HG02571 (cell line): ENCODE measurements around the gene DOK1.

ENCODE experiments used
- ATAC-seq: cut with Tn5 transposase; IDR thresholded peaks from one replicate; pipeline ENCODE4 v1.9.1; 2021; ENCODE audit warnings: mild to moderate bottlenecking, moderate library complexity; ENCODE audit not compliant: unreplicated experiment

DOK1 gene

GRCh38 chr2:74553892-74554819 is at the start of gene DOK1, which contains the start of gene LOXL3:
Gene DOK1 (plus strand): TSS chr2:74554720. CDS start chr2:74554755, 35 bp downstream.
Gene LOXL3 (minus strand): TSS chr2:74553942. CDS start chr2:74552634, 1,308 bp downstream.
- ATAC-seq: peak; percentile 55

- no peak for ATAC-seq
Measured at GRCh38 chr2:74505448-74506246, 48.9 kb upstream of the DOK1 start.

GRCh38 chr2:74507145-74507925 is 47.2 kb upstream of the DOK1 start, which contains the start of gene PCGF1:
Gene PCGF1 (minus strand): TSS chr2:74507695. CDS start chr2:74507668, 27 bp downstream.
- peak; percentile 87 for ATAC-seq

- ATAC-seq: peak; percentile 10
Measured at GRCh38 chr2:74507926-74508520, 46.5 kb upstream of the DOK1 start.

GRCh38 chr2:74510272-74510671 is 44.2 kb upstream of the DOK1 start:
- ATAC-seq: no peak

- no peak for ATAC-seq
Measured at GRCh38 chr2:74511104-74511989, 43.2 kb upstream of the DOK1 start.

- ATAC-seq: no peak
Measured at GRCh38 chr2:74512744-74513604, 41.5 kb upstream of the DOK1 start.

GRCh38 chr2:74513605-74514367 is 40.7 kb upstream of the DOK1 start:
- ATAC-seq: no peak

GRCh38 chr2:74514368-74515270 is 39.9 kb upstream of the DOK1 start, which contains the start of gene TLX2:
Gene TLX2 (plus strand): TSS chr2:74514450. CDS start chr2:74514807, 357 bp downstream.
- no peak for ATAC-seq

GRCh38 chr2:74515271-74515980 is 39.1 kb upstream of the DOK1 start:
- no peak for ATAC-seq

GRCh38 chr2:74515981-74516633 is 38.4 kb upstream of the DOK1 start:
- ATAC-seq: no peak

GRCh38 chr2:74516650-74517049 is 37.9 kb upstream of the DOK1 start:
- no peak for ATAC-seq

- no peak for ATAC-seq
Measured at GRCh38 chr2:74522516-74522915, 32.0 kb upstream of the DOK1 start.

- ATAC-seq: no peak
Measured at GRCh38 chr2:74524005-74524404, 30.5 kb upstream of the DOK1 start.

GRCh38 chr2:74524955-74525716 is 29.4 kb upstream of the DOK1 start:
- ATAC-seq: no peak
